Psoas muscle (tissue), 8 donors: Measurements from ENCODE around the gene OPALIN. TPM values are rescaled to one million over a fixed set of nuclear protein-coding genes. Genes with fewer than 3 reads are reported as not detected.

Experiments used
- ATAC-seq, 4 donors: fragments of 200-7000 bp; cut with Tn5 transposase; one replicate each; pipeline ENCODE4 v1.9.1; 2020; ENCODE audit warnings: moderate library complexity in 3 of 4, mild to moderate bottlenecking in 2 of 4
- DNase-seq, 2 donors: peaks; one replicate each; pipeline ENCODE4 v3.0.0-alpha.2; 2020
- H3K27ac ChIP-seq: fragments of 200-600 bp; one replicate; pipeline ENCODE4 v1.8.0; 2022
- H3K27me3 ChIP-seq, 3 donors: fragments of 200-600 bp in 1 of 3; one replicate each; pipeline versions ENCODE4 v1.6.1 to v1.8.0; 2013 to 2022; ENCODE audit warnings: low read length in 2 of 3, mild to moderate bottlenecking in 2 of 3, moderate library complexity in 1 of 3; ENCODE audit not compliant: insufficient read depth in 3 of 3
- H3K36me3 ChIP-seq, 2 donors: fragments of 200-600 bp in 1 of 2; one replicate each; pipeline versions ENCODE4 v1.6.1 to v1.8.0; 2013 to 2022; ENCODE audit warnings: low read depth in 1 of 2, mild to moderate bottlenecking in 1 of 2, moderate library complexity in 1 of 2; ENCODE audit not compliant: insufficient read depth in 1 of 2
- H3K4me1 ChIP-seq: fragments of 200-600 bp; one replicate; pipeline ENCODE4 v1.8.0; 2022
- H3K4me3 ChIP-seq: fragments of 200-600 bp; one replicate; pipeline ENCODE4 v1.8.0; 2022; ENCODE audit warnings: mild to moderate bottlenecking
- H3K9me3 ChIP-seq: fragments of 200-600 bp; one replicate; pipeline ENCODE4 v1.8.0; 2022
- CTCF ChIP-seq: fragments of 200-600 bp; IDR thresholded peaks from one replicate; pipeline ENCODE4 v1.8.0; 2022; ENCODE audit warnings: antibody characterized with exemption
- WGBS, 3 donors: extraction: QIAGEN DNeasy Blood & Tissue Kit; methylation state at CpG; one replicate each; pipeline versions ENCODE4 v1.1.6 to v1.1.7; 2013; 5-methylcytosine and 5-hydroxymethylcytosine counted together
- intact Hi-C, 2 donors: fragments of 100-400 bp; cut with DNase I; formaldehyde crosslinking; loops; one replicate each; pipeline versions ENCODE4 v1.11.0 to v1.14.2; 2022
- polyA plus RNA-seq, 3 donors: library from polyadenylated mRNA; stranded (reverse); fragments of 200-250 nt; gene quantifications; one replicate each; pipeline ENCODE4 v1.2.3, GENCODE V29; 2013
- total RNA-seq, 4 donors: library from RNA; stranded (reverse); fragmentation: NEBNext Ultra II Directional in 2 of 4; extraction: Animal tissue kit (Norgen Biotek cat#: 25700) in 2 of 4; gene quantifications; one replicate each; pipeline versions ENCODE4 v1.2.1 to v1.2.4, GENCODE V29; 2021 to 2023
- donor health status: healthy with polysubstance abuse.
- donor health status: DM: no; HTN: no; CAD: no; lungs with moderate emphysema.
- donor health status: Bipolar disorder and iron deficiency.
- donor health status: healthy.
- donor health status: DM: yes; HTN: yes; CAD: no.
- donor health status: DM: no; HTN: no; CAD: no.
- donor health status: DM: no; HTN: no; CAD: no.
- donor health status: DM: yes; HTN: yes; CAD: no.

Gene OPALIN
- total and polyA plus RNA-seq, 7 donors = 0.17 TPM; not detected in 6

- intact Hi-C loops = loop anchor here in 1 of 2 donors (5.0 kb wide), 1 partner anchor 278 kb away; no protein-coding TSS in a partner anchor
- Histone ChIP-seq H3K4me1 (no peaks in the 10 kb centered on the region), H3K27ac (no peak overlapping the region), H3K4me3 (no peak overlapping the region), H3K9me3 (no peaks in the 10 kb centered on the region), H3K27me3 (peaks cover 0 to 23% (median 2%) of the 10 kb centered on the region in 3 donors), H3K36me3 (no peaks in the 10 kb centered on the region)
- DNase-seq (no peak), ATAC-seq (no peak)
- WGBS, 3 donors = 59 to 66% (median 59%) methylated on average over 4 of the region's 4 CpGs
- no peak for TF ChIP-seq CTCF
Observed at GRCh38 chr10:96295475-96295874, 63.3 kb downstream of the OPALIN start.

Other genes with a start within 250 kb of the OPALIN start
- 10 to 100 TPM in 1 of 4 donors, 1 to 10 TPM in 3; 7.4 to 10.2 (median 8.2) TPM for gene ZNF518A, start 228.7 kb downstream of the OPALIN start, total RNA-seq
- 1 to 10 TPM; 1.9 to 6.3 (median 3.0) TPM for gene ZNF518A, start 228.7 kb downstream of the OPALIN start, polyA plus RNA-seq
- 1 to 10 TPM; 1.1 to 3.7 (median 1.2) TPM for gene BLNK, start 87.4 kb downstream of the OPALIN start, total RNA-seq
- gene BLNK, start 87.4 kb downstream of the OPALIN start, polyA plus RNA-seq = under 1 TPM; 0.15 to 0.25 (median 0.22) TPM
- gene DNTT, start 54.6 kb downstream of the OPALIN start, total RNA-seq = not detected
- gene DNTT, start 54.6 kb downstream of the OPALIN start, polyA plus RNA-seq = under 1 TPM in 1 of 3 donors, not detected in 2; 0.01 TPM
- under 1 TPM; 0.30 to 0.41 (median 0.33) TPM for gene TLL2, start 154.9 kb upstream of the OPALIN start, total RNA-seq
- gene TLL2, start 154.9 kb upstream of the OPALIN start, polyA plus RNA-seq = under 1 TPM; 0.22 to 0.64 (median 0.30) TPM
- gene TM9SF3, start 228.0 kb upstream of the OPALIN start, total RNA-seq = 10 to 100 TPM; 30.4 to 60.6 (median 57.4) TPM
- gene TM9SF3, start 228.0 kb upstream of the OPALIN start, polyA plus RNA-seq = 10 to 100 TPM; 14.4 to 49.0 (median 38.4) TPM